HG03045 (cell line): ENCODE measurements around the gene THBS3.
"Not testable (repeated sequence)": the region's sequence is repeated elsewhere in the genome, so short reads cannot be mapped to it uniquely, and the experiment has no call there.

ENCODE experiments used
- ATAC-seq: cut with Tn5 transposase; IDR thresholded peaks from one replicate; pipeline ENCODE4 v1.9.1; 2021; ENCODE audit warnings: mild to moderate bottlenecking, moderate library complexity; ENCODE audit not compliant: unreplicated experiment

The THBS3 gene

GRCh38 chr1:155236451-155236850 is 28.8 kb upstream of the THBS3 start:
- no peak for ATAC-seq

DNA sequence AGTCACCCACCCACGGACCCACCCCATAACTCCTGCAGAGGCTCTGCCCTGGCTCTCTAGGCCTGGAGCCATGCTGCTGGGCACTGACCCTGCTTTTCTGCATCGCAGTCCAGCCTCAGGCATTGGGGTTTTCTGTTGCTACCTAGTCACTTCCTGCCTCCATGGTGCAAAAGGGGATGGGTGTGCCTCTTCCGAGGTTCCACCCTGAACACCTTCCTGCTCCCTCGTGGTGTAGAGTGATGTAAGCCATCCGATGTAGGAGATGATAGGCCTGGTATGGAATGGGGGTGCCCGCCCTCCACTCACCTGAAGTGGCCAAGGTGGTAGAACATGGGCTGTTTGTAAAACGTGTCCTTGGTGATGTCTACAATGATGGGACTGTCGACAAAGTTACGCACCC is 27.7 kb upstream of the THBS3 start:
- ATAC-seq, result not testable (repeated sequence)

- ATAC-seq, result not testable (repeated sequence)
These were observed 25.8 kb upstream of the THBS3 start for GRCh38 chr1:155233502-155233901.

DNA sequence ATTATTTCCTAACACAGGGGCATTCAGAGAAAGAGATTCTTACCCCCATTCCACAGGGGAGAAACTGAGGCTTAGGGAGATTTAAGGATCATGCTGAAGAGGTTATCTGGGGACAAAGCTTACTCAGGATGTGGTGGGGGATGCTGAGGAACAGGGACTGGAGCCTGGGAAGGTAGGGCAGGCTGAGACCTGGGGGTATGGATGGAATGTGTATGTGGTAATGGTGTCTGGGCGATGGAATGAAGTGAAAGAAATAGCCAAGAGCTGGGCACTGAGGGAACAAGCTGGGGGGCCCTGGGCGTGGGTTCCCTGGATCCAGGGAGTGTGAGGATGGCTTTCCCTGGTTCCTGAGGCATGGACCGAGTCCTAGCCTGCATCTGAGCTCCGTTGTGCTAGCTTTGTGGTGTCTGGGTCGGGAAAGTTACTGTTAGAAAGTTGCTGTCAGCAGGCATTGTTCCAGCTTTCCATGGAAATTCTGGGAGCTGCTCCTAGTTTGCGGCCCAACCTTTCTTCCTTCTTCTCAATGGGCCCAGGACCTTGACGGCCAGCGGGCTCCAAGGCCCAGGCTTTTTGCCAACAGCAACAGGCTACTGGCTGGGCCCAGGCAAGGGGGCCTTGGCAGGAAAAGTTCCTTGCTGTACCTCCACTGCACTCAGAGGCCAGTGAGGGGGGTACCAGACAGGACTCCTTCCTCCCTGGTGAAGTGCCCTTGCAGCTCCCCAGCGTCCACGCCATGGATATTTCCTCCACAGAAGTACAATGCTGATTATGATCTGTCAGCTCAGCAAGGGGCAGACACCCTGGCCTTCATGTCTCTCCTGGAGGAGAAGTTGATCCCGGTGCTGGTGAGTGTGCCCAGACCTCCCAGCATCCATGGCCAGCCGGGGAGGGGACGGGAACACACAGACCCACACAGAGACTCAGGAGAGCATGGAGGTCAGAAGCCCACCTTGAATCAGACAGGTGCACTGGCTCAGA is 24.6 kb upstream of the THBS3 start:
- ATAC-seq, result not testable (repeated sequence)

- ATAC-seq, result not testable (repeated sequence)
These were observed 23.6 kb upstream of the THBS3 start for GRCh38 chr1:155231302-155231701.

DNA sequence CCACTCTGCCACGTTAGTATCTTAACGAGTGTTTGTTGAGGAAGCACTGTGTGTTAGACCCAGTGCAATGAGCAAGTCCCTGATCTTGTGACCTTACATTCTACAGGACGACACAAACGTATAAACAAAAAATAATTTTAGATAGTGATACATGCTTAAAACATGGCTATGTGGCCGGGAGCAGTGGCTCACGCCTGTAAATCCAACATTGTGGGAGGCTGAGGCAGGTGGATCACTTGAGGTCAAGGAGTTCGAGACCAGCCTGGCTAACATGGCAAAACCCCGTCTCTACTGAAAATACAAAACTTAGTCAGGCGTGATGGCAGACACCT is 20.4 kb upstream of the THBS3 start:
- no peak for ATAC-seq

GRCh38 chr1:155227261-155228095 is 19.8 kb upstream of the THBS3 start:
- ATAC-seq, result peak; percentile 91

- no peak for ATAC-seq
These were observed 19.2 kb upstream of the THBS3 start for GRCh38 chr1:155226910-155227260.

GRCh38 chr1:155226188-155226909 is 18.7 kb upstream of the THBS3 start:
- ATAC-seq, result no peak

DNA sequence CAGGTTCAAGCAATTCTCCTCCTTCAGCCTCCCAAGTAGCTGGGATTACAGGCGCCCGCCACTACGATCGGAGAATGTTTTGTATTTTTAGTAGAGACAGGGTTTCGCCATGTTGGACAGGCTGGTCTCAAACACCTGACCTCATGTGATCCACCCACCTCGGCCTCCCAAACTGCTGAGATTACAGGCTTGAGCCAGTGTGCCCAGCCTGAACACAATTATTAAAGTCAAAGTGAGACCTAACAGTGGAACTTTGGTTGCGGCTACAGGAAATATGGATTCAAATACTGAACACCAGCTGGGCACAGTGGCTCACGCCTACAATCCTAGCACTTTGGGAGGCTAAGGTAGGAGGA is 17.7 kb upstream of the THBS3 start:
- ATAC-seq, result not testable (repeated sequence)

DNA sequence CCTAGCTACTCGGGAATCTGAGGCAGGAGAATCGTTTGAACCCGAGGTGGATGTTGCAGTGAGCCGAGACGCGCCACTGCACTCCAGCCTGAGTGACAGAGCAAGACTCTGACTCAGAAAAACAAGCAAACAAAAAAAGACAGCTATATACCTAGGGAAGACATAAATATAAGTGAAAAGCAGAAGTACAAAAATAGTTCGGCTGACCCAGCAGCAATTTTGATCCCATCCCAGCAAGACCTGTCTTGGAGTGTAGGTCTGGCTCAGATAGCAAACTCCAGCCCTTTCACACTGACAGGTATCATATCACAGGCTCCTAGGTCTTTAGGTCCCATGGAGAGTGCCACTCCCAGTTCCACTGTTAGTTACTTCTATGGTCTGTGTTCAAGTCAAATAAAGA is 15.3 kb upstream of the THBS3 start:
- ATAC-seq, result no peak

GRCh38 chr1:155220211-155220965 is 12.7 kb upstream of the THBS3 start:
- ATAC-seq, result not testable (repeated sequence)

- ATAC-seq, result no peak
These were observed 11.9 kb upstream of the THBS3 start for GRCh38 chr1:155219592-155220031.

GRCh38 chr1:155218854-155219591 is 11.3 kb upstream of the THBS3 start:
- ATAC-seq, result no peak

- not testable (repeated sequence) for ATAC-seq
These were observed 7.0 kb upstream of the THBS3 start for GRCh38 chr1:155214702-155215101.

DNA sequence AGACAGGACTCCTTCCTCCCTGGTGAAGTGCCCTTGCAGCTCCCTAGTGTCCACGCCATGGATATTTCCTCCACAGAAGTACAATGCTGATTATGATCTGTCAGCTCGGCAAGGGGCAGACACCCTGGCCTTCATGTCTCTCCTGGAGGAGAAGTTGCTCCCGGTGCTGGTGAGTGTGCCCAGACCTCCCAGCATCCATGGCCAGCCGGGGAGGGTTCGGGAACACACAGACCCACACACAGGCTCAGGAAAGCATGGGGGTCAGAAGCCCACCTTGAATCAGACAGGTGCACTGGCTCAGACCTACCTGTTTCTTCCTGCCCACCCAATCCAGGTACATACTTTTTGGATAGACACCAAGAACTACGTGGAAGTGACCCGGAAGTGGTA is 4.3 kb upstream of the THBS3 start:
- not testable (repeated sequence) for ATAC-seq

GRCh38 chr1:155211381-155212050 is 3.8 kb upstream of the THBS3 start:
- ATAC-seq, result not testable (repeated sequence)

GRCh38 chr1:155210314-155211104 is 2.8 kb upstream of the THBS3 start:
- ATAC-seq, result no peak
